ENCODE data around the gene SYNGR2.

The SYNGR2 gene

DNA sequence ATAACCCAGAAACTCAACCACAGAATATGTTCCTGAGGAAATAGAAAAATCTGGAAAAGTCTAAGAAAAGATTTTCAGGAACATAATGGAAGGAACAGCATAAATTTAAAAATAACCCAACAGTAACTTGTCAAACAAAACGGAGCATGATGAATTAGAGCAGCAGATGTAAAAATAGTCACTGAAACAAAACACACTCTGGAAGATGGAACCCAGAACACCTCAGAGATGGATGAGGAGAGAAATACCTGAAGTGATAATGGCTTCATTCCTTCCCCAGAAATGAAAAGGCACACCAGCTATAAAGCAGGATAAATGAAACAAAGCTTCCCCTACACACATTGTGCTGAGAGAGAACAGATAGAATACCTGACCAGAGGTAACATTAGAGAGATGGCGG lies 12.1 kb downstream of the SYNGR2 start:
- TF ChIP-seq, protein P1, sequence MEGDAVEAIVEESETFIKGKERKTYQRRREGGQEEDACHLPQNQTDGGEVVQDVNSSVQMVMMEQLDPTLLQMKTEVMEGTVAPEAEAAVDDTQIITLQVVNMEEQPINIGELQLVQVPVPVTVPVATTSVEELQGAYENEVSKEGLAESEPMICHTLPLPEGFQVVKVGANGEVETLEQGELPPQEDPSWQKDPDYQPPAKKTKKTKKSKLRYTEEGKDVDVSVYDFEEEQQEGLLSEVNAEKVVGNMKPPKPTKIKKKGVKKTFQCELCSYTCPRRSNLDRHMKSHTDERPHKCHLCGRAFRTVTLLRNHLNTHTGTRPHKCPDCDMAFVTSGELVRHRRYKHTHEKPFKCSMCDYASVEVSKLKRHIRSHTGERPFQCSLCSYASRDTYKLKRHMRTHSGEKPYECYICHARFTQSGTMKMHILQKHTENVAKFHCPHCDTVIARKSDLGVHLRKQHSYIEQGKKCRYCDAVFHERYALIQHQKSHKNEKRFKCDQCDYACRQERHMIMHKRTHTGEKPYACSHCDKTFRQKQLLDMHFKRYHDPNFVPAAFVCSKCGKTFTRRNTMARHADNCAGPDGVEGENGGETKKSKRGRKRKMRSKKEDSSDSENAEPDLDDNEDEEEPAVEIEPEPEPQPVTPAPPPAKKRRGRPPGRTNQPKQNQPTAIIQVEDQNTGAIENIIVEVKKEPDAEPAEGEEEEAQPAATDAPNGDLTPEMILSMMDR (IDR thresholded peaks at IDR 0.05; ENCODE audit: control extremely low read depth, extremely low read depth, low read depth, missing control alignments), result no peak
- CTCF ChIA-PET, result interaction anchor here (1.0 to 1.5 kb wide), 2 partner anchors 36 to 96 kb away, joined by 3 read pairs; no protein-coding TSS in a partner anchor

GRCh38 chr17:78182504-78182903 lies 14.1 kb downstream of the SYNGR2 start:
- POLR2A ChIA-PET, result interaction anchor here (0.7 kb wide), 2 partner anchors 380 to 711 kb away, joined by 3 to 4 read pairs; no protein-coding TSS in a partner anchor
- CTCF ChIA-PET, result interaction anchor here (1.1 to 5.9 kb wide), 3 partner anchors 7 to 37 kb away, joined by 3 to 50 read pairs (median 3); no protein-coding TSS in a partner anchor
- no peak for DNase-seq (ENCODE audit: extremely low spot score)
- TF ChIP-seq, protein P1 (IDR thresholded peaks at IDR 0.05; ENCODE audit: control extremely low read depth, extremely low read depth, low read depth, missing control alignments), result no peak

More for the DNA sequence above, 12.1 kb downstream of the SYNGR2 start:
- POLR2A ChIA-PET, result no interaction called here
- no peak for DNase-seq (ENCODE audit: extremely low spot score)

GRCh38 chr17:78183916-78184315 lies 15.5 kb downstream of the SYNGR2 start:
- TF ChIP-seq, protein P1 (IDR thresholded peaks at IDR 0.05; ENCODE audit: control extremely low read depth, extremely low read depth, low read depth, missing control alignments), result no peak
- ChIA-PET POLR2A (interaction anchor here (0.6 to 1.0 kb wide), 2 partner anchors 9 to 10 kb away, joined by 3 to 4 read pairs; no protein-coding TSS in a partner anchor), CTCF (interaction anchor here (1.2 to 5.9 kb wide), 4 partner anchors 8 to 57 kb away, joined by 3 to 50 read pairs (median 4); no protein-coding TSS in a partner anchor)
- DNase-seq (ENCODE audit: extremely low spot score), result no peak

- ChIA-PET POLR2A (interaction anchor here (1.0 kb wide), 1 partner anchor 9 kb away, joined by 3 read pairs; no protein-coding TSS in a partner anchor), CTCF (interaction anchor here (1.3 to 5.9 kb wide), 3 partner anchors 8 to 58 kb away, joined by 3 to 50 read pairs (median 3); no protein-coding TSS in a partner anchor)
- DNase-seq (ENCODE audit: extremely low spot score), result no peak
- TF ChIP-seq, protein P1 (IDR thresholded peaks at IDR 0.05; ENCODE audit: control extremely low read depth, extremely low read depth, low read depth, missing control alignments), result no peak
Measured at GRCh38 chr17:78184351-78184750, 16.0 kb downstream of the SYNGR2 start.

GRCh38 chr17:78184868-78185267 lies 16.5 kb downstream of the SYNGR2 start:
- ChIA-PET CTCF (interaction anchor here (1.5 to 5.9 kb wide), 2 partner anchors 9 to 50 kb away, joined by 3 to 50 read pairs; no protein-coding TSS in a partner anchor), POLR2A (no interaction called here)
- DNase-seq (ENCODE audit: extremely low spot score), result no peak
- TF ChIP-seq, protein P1 (IDR thresholded peaks at IDR 0.05; ENCODE audit: control extremely low read depth, extremely low read depth, low read depth, missing control alignments), result no peak

GRCh38 chr17:78185981-78186691 lies 17.8 kb downstream of the SYNGR2 start:
- no peak for DNase-seq (ENCODE audit: extremely low spot score)

More at GRCh38 chr17:78185981-78186691, 17.8 kb downstream of the SYNGR2 start:
- CTCF ChIA-PET, result interaction anchor here (0.6 to 5.9 kb wide), 7 partner anchors 10 to 102 kb away, joined by 3 to 50 read pairs (median 3); no protein-coding TSS in a partner anchor
- TF ChIP-seq, protein P1 (IDR thresholded peaks at IDR 0.05; ENCODE audit: control extremely low read depth, extremely low read depth, low read depth, missing control alignments), result no peak
- POLR2A ChIA-PET, result interaction anchor here (0.6 to 1.5 kb wide), 5 partner anchors 8 to 62 kb away, joined by 3 to 6 read pairs (median 5); no protein-coding TSS in a partner anchor

All from GM10248 (cell line).